SK-N-MC (cell line): ENCODE measurements around the gene RAB9B.

Experiments used
- DNase-seq: peaks from one replicate; pipeline ENCODE4 v3.0.0-alpha.2; 2011; ENCODE audit warnings: low read depth, low spot score
- H3K27ac ChIP-seq: fragments of 200-600 bp; sonication (generic); 2 replicates; pipeline ENCODE4 v1.5.1; 2016; ENCODE audit warnings: mixed run types
- H3K36me3 ChIP-seq: fragments of 200-600 bp; sonication (generic); 2 replicates; pipeline ENCODE4 v1.6.1; 2017; ENCODE audit warnings: antibody characterized with exemption, low read length, mixed read lengths; ENCODE audit not compliant: insufficient read depth
- H3K4me3 ChIP-seq: fragments of 200-600 bp; sonication (generic); 2 replicates; pipeline ENCODE4 v1.5.1; 2016
- H3K9ac ChIP-seq: fragments of 200-600 bp; sonication (generic); 2 replicates; pipeline ENCODE4 v1.8.0; 2017; ENCODE audit warnings: mixed run types, mixed read lengths; ENCODE audit not compliant: insufficient read length
- H3K9me3 ChIP-seq: fragments of 200-600 bp; sonication (generic); 2 replicates; pipeline ENCODE4 v1.6.1; 2017; ENCODE audit warnings: low read depth, mild to moderate bottlenecking, antibody characterized with exemption, low read length, moderate library complexity, mixed read lengths
- EZH2 ChIP-seq: fragments of 200-600 bp; sonication (generic); IDR thresholded peaks from one replicate; pipeline ENCODE4 v1.6.1; 2017; ENCODE audit warnings: antibody characterized with exemption
- FOXP2 ChIP-seq: optimal IDR thresholded peaks from 2 replicates; pipeline ENCODE3; 2011; ENCODE audit warnings: mild to moderate bottlenecking, moderate library complexity; ENCODE audit not compliant: insufficient read depth; ENCODE audit errors: extremely low read length, control extremely low read depth
- POLR2AphosphoS5 ChIP-seq: IDR thresholded peaks from 2 replicates; pipeline ENCODE4 v1.6.1; 2012; ENCODE audit warnings: mild to moderate bottlenecking, low read depth, low read length, borderline replicate concordance

RAB9B gene

DNA sequence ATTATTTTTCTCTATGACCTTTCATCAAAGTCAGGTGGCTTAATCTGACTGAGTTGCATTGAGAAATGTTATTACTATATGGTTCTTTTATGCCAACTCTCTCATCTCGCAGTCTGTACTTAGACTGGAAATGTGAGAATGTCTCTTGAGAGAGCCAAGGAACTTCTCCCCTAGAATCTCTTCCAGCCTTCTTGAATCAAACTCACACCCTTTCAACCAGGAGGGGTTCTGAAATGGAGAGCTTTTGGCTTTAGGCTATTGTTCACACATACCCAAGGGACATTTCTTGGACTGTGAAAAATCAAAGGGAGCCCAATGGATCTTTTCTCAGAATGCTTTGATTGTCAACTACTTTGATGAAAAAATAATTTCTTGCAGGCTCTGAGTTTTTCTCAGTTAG, 50.4 kb downstream of the RAB9B start:
- H3K4me3 ChIP-seq = no peak overlapping the region
- no peak for DNase-seq
- no peak overlapping the region for H3K27ac ChIP-seq
- H3K9me3 ChIP-seq = no peaks in the 10 kb centered on the region
- H3K36me3 ChIP-seq = no peaks in the 10 kb centered on the region
- TF ChIP-seq EZH2 (no peak), FOXP2 (no peak), POLR2AphosphoS5 (no peak)
- no peak overlapping the region for H3K9ac ChIP-seq

DNA sequence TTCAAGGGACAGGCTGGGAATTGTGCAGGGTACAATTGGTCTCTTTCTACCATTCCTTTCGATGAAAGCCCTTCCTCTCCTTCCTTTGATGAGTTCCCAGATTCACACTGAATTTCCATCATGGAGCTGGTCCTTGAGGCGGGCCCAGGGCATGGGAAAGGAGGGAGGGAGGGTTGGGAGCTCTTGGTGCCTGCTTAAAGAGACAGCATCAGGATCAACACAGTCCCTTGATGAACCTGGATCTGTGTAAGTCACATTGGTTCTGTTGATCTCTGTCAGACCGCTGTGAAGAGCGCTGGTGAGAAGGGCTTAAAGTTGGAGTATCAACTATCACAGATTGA, 51.0 kb downstream of the RAB9B start:
- no peak overlapping the region for H3K27ac ChIP-seq
- H3K36me3 ChIP-seq = no peaks in the 10 kb centered on the region
- no peak for TF ChIP-seq EZH2
- TF ChIP-seq FOXP2 = no peak
- TF ChIP-seq POLR2AphosphoS5 = no peak
- no peak overlapping the region for H3K4me3 ChIP-seq
- no peak for DNase-seq
- no peaks in the 10 kb centered on the region for H3K9me3 ChIP-seq
- H3K9ac ChIP-seq = no peak overlapping the region

DNA sequence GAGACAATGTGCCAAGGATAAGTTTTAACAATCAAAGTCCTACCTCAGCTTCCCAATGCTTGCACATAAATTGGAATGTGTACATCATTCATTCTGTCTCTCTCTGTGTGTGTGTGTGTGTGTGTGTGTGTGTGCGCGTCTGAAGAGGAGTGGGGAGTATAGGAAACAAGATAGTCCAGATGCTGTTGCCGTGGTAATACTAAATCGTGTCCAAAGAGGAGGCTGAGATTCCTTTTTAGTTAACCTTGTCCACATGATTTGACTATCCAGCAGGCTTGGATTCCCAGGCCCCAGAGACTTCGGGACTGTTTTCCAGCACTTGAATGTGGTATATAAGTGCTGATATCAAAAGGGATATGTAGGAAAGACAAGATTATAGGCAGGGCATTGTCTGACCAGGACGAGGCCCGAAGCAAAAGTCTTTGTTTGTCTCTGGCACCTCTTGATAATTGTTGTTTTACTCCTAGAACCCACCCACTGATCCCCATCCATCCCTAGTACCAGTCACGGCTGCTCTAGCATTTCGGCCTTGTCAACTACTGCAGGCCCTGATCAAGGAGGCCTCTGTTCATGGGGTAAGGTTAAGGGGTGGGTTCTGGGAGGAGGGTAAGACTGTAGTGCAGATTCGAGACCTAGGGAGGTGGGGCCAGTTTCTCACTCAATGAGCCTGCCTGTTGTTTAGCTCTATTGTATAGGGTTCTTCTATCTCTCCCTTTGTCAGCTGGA, 51.6 kb downstream of the RAB9B start:
- H3K9ac ChIP-seq = no peak overlapping the region
- no peak overlapping the region for H3K27ac ChIP-seq
- H3K4me3 ChIP-seq = no peak overlapping the region
- H3K36me3 ChIP-seq = no peaks in the 10 kb centered on the region
- no peak for TF ChIP-seq POLR2AphosphoS5
- TF ChIP-seq EZH2 = no peak
- TF ChIP-seq FOXP2 = no peak
- H3K9me3 ChIP-seq = no peaks in the 10 kb centered on the region
- DNase-seq = no peak

DNA sequence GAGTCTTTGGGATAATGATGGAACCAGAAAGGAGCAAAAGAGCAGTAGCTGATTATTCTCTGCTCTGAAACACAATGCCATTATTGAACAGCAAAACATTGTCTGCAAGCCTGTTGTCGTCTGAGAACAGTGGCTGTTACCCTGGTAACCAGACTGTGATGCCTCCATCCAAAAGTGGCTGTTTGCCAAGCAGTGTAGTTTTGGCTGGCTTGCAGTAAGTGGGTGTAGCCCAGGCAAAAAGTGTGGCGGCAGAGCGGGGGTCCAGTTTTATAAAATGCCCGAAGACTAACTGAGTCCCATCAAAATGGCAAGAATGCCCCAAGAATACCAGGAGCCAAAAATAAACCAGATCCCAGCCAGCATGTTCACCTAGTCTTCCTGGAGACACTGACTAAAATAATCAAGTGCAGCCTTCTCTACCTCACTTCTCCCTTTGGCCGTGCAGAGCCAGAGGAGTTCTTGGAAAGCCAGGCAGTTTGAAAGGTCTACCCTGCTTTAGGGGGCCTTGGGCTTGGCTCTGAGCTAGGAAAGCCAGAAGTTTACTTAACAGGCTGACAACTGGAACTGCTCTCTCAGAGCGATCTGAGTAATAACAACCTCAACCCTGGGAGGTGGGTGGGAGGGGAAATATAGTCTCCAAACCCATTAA, 52.8 kb downstream of the RAB9B start:
- H3K9me3 ChIP-seq = no peaks in the 10 kb centered on the region
- no peak overlapping the region for H3K27ac ChIP-seq
- no peak overlapping the region for H3K4me3 ChIP-seq
- no peak overlapping the region for H3K9ac ChIP-seq
- DNase-seq = no peak
- H3K36me3 ChIP-seq = no peaks in the 10 kb centered on the region
- TF ChIP-seq EZH2 (no peak), FOXP2 (no peak), POLR2AphosphoS5 (no peak)

DNA sequence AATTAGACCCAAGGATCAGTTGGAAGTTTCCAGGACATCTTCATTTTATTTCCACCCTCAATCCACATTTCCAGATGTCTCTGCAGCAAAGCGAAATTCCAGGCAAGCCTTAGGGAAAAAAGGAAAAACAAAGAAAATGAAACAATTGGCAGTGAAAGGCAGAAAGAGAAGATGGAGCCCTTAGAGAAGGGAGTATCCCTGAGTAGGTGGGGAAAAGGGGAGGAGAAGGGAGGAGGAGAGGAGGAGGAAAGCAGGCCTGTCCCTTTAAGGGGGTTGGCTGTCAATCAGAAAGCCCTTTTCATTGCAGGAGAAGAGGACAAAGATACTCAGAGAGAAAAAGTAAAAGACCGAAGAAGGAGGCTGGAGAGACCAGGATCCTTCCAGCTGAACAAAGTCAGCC, 55.5 kb downstream of the RAB9B start, which contains the start of gene PLP1:
Gene PLP1 (plus strand): TSS at position 295 of the 400 bp plus-strand sequence. CDS start 156 bp downstream, outside the sequence.
- Histone ChIP-seq H3K9ac (no peak within 1 kb of the TSS), H3K4me3 (no peak within 1 kb of the TSS), H3K36me3 (no peaks in the 10 kb centered on the region), H3K9me3 (no peaks in the 10 kb centered on the region), H3K27ac (no peak within 1 kb of the TSS)
- DNase-seq = no peak
- no peak for TF ChIP-seq FOXP2
- TF ChIP-seq EZH2 = no peak
- TF ChIP-seq POLR2AphosphoS5 = no peak

DNA sequence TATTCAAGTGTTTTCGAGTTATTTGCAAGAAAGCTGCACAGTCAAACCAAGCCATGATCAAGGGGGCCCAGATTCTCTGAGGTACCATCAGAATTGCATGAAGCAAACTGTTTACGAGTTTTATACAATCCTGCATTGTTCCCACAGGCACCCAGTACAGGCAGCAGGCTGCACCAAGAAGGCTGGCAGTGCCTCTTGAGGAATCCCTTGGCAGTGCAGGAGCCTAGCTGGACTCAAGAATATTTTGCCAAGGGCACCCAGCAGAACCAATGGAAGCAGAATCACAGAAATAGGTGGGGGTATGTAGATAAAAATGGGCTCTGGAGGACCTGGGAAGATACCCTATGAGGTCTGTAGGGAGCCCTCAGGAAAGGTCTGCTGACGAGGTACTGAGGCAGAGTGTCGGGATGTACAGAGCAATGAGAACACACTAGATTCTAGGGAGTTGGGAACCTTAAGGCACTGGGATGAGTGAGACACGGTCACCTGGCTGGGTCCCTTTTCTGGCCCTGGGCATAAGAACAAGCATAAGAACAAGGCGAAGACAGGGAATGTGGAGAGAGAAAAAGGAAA, 57.9 kb downstream of the RAB9B start:
- DNase-seq = no peak

DNA sequence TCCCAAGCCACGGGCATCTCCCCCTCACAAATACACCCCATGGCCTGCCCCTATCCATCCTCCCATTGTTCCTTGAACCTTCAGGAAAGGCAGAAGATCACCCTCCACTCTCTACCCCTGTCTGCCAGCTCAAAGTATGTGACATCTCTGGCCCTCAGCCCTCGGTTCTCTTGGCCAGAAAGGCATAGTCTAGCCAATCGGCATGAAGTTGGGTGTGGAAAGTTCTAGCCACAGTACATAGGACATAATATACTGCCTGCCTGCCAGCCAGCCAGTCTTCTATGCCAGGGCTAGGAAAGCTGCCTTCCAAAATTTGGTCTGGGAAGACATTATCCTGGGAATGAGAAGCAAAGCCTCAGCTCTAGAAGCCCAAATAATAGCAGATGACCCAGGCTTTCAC, 58.6 kb downstream of the RAB9B start:
- no peak overlapping the region for H3K9ac ChIP-seq
- no peak for DNase-seq
- no peaks in the 10 kb centered on the region for H3K9me3 ChIP-seq
- H3K36me3 ChIP-seq = no peaks in the 10 kb centered on the region
- no peak overlapping the region for H3K4me3 ChIP-seq
- H3K27ac ChIP-seq = no peak overlapping the region
- TF ChIP-seq POLR2AphosphoS5 (no peak), EZH2 (no peak), FOXP2 (no peak)

More for the DNA sequence above, 57.9 kb downstream of the RAB9B start:
- Histone ChIP-seq H3K9ac (no peak overlapping the region), H3K27ac (no peak overlapping the region), H3K4me3 (no peak overlapping the region), H3K36me3 (no peaks in the 10 kb centered on the region), H3K9me3 (no peaks in the 10 kb centered on the region)
- no peak for TF ChIP-seq POLR2AphosphoS5
- TF ChIP-seq FOXP2 = no peak
